ENCODE results near the gene B9D1. TPM values are rescaled to one million over a fixed set of nuclear protein-coding genes. Genes with fewer than 3 reads are reported as not detected.

B9D1 gene
- total and polyA plus RNA-seq, 2 of the 13 experiments (the other 11 are each of a cell fraction or from before 2014, with no cell fraction given), result 27.7 to 31.1 TPM

DNA sequence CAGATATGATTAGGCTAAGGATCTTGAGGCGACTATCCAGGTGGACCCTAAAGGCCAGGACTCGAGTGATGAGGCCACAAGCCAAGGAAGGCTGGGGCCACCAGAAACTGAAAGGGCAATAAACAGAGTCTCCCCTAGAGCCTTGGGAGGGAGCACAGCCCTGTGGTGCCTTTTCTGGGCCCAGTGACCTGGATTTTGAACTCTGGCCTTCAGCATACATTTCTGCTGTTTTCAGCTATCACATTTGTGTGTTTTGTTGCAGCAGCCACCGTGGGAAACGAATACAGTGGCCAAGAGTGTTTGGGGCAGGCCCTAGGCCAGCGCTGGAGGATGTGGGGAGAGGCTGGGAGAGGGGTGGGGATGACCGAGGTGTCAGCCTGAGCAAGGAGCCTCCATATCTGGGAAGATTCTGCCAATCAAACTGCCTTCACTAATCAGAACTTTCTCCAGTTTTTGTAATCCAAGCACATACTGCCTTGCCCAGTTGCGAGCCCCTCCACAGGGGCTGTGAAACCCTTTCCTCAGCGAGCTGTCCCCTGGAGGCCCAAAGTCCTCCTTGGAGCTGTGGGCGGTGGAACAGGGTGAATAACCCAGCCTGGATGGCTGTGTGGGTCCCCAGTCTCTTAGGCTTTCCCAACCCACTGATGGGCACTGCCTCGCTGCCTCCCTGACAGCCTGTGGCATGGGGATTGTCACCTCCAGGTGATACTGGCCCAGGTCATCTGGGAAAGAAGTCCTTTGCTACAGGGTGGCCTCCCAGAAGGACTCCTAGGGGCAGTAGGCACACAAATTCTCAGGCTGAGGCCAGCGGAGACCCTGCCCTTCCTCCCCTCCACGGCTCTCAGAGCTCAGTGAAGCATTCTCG, 16.8 kb downstream of the B9D1 start:
- Histone ChIP-seq H3K9me3 (ENCODE audit: low read length) (no peaks in the 10 kb centered on the region), H3K4me3 (replicated peaks in 1 of 3; ENCODE audit: insufficient read depth in 1 of 3, low read depth in 2 of 3, low read length in 3 of 3) (peak overlapping the region in 1 of 3 experiments; percentile 17; a peak in 1 of 6 replicates), H3K9ac (ENCODE audit: insufficient read depth, low read depth, low read length) (peak overlapping the region; percentile 54), H3K79me2 (ENCODE audit: insufficient read depth, low read length) (no peaks in the 10 kb centered on the region), H2AFZ (ENCODE audit: low read length) (no peak overlapping the region), H3K27me3 (ENCODE audit: control insufficient read depth in 1 of 2, insufficient read depth in 2 of 2, low read length in 2 of 2) (no peaks in the 10 kb centered on the region), H3K27ac (ENCODE audit: extremely low read length, insufficient read depth, low read length) (peak overlapping the region; percentile 73), H3K4me1 (ENCODE audit: insufficient read depth, low read length) (peaks cover 45% of the 10 kb centered on the region), H3K36me3 (replicated peaks in 1 of 2; ENCODE audit: control insufficient read depth in 1 of 2, insufficient read depth in 2 of 2, low read length in 2 of 2) (no peaks in the 10 kb centered on the region; a peak in 2 of 5 replicates), H4K20me1 (ENCODE audit: insufficient read depth, low read length) (no peaks in the 10 kb centered on the region), H3K4me2 (ENCODE audit: low read depth, low read length) (peak overlapping the region; percentile 36)
- intact Hi-C loops (cut with micrococcal nuclease; ENCODE audit: unreplicated experiment), result no loop called here
- BruUV-seq (replicated peaks), result no TSS peak
- WGBS (ENCODE audit: low lambda C conversion rate), result 55% methylated on average over 10 of the region's 13 CpGs
- FAIRE-seq, result peak; percentile 74
- in situ Hi-C loops (cut with HindIII; ENCODE audit: extremely low pct_ligation_motif_present, low pct_unique_long_range_greater_than_20kb), result no loop called here
- DNase-seq (ENCODE audit: low spot score), result peak; percentile 62
- ATAC-seq, result peak; percentile 21
- ChIA-PET CTCF (ENCODE audit: low intra/inter-chr PET ratio, low total read pairs) (no interaction called here), POLR2A (interaction anchor here (0.7 to 3.4 kb wide), 3 partner anchors 8 to 19 kb away, joined by 3 to 26 read pairs (median 4); no protein-coding TSS in a partner anchor)
- TF ChIP-seq ZEB1 (IDR thresholded peaks at IDR 0.05; ENCODE audit: insufficient replicate concordance, low read depth) (no peak), NBN (conservative IDR thresholded peaks at IDR 0.05) (no peak), ETV5 (CRISPR knock-in tag; IDR thresholded peaks at IDR 0.05; ENCODE audit: borderline replicate concordance) (no peak), KDM2A (CRISPR knock-in tag; IDR thresholded peaks at IDR 0.05; ENCODE audit: borderline replicate concordance, low read depth) (peak; percentile 28; the same call in 1 of the 2 replicates), ZNF264 (CRISPR knock-in tag; IDR thresholded peaks at IDR 0.05) (0 out of 2 replicates have a peak, but pooled peaks have one; percentile 38), NR2F6 (IDR thresholded peaks at IDR 0.05) (peak; percentile 65), NR2F6 (CRISPR knock-in tag; IDR thresholded peaks at IDR 0.05) (peak; percentile 61; the same call in 1 of the 2 replicates), SIN3A (IDR thresholded peaks at IDR 0.05; ENCODE audit: borderline replicate concordance, low read depth, low read length) (no peak), NFIB (CRISPR knock-in tag; IDR thresholded peaks at IDR 0.05; ENCODE audit: borderline replicate concordance) (0 out of 2 replicates have a peak, but pooled peaks have one; percentile 56), SOX6 (IDR thresholded peaks at IDR 0.05) (no peak), SOX6 (CRISPR knock-in tag; IDR thresholded peaks at IDR 0.05) (peak; percentile 50; the same call in 1 of the 2 replicates)
- TF ChIP-seq, protein P1, sequence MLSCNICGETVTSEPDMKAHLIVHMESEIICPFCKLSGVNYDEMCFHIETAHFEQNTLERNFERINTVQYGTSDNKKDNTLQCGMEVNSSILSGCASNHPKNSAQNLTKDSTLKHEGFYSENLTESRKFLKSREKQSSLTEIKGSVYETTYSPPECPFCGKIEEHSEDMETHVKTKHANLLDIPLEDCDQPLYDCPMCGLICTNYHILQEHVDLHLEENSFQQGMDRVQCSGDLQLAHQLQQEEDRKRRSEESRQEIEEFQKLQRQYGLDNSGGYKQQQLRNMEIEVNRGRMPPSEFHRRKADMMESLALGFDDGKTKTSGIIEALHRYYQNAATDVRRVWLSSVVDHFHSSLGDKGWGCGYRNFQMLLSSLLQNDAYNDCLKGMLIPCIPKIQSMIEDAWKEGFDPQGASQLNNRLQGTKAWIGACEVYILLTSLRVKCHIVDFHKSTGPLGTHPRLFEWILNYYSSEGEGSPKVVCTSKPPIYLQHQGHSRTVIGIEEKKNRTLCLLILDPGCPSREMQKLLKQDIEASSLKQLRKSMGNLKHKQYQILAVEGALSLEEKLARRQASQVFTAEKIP (CRISPR knock-in tag; IDR thresholded peaks at IDR 0.05; ENCODE audit: borderline replicate concordance), result no peak
- TF ChIP-seq, protein P2, sequence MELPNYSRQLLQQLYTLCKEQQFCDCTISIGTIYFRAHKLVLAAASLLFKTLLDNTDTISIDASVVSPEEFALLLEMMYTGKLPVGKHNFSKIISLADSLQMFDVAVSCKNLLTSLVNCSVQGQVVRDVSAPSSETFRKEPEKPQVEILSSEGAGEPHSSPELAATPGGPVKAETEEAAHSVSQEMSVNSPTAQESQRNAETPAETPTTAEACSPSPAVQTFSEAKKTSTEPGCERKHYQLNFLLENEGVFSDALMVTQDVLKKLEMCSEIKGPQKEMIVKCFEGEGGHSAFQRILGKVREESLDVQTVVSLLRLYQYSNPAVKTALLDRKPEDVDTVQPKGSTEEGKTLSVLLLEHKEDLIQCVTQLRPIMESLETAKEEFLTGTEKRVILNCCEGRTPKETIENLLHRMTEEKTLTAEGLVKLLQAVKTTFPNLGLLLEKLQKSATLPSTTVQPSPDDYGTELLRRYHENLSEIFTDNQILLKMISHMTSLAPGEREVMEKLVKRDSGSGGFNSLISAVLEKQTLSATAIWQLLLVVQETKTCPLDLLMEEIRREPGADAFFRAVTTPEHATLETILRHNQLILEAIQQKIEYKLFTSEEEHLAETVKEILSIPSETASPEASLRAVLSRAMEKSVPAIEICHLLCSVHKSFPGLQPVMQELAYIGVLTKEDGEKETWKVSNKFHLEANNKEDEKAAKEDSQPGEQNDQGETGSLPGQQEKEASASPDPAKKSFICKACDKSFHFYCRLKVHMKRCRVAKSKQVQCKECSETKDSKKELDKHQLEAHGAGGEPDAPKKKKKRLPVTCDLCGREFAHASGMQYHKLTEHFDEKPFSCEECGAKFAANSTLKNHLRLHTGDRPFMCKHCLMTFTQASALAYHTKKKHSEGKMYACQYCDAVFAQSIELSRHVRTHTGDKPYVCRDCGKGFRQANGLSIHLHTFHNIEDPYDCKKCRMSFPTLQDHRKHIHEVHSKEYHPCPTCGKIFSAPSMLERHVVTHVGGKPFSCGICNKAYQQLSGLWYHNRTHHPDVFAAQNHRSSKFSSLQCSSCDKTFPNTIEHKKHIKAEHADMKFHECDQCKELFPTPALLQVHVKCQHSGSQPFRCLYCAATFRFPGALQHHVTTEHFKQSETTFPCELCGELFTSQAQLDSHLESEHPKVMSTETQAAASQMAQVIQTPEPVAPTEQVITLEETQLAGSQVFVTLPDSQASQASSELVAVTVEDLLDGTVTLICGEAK (IDR thresholded peaks at IDR 0.05), result no peak
- TF ChIP-seq, protein P2 (CRISPR knock-in tag; IDR thresholded peaks at IDR 0.05), result no peak
